ENCODE data around the gene OR3A2. TPM values are rescaled to one million over a fixed set of nuclear protein-coding genes. Genes with fewer than 3 reads are reported as not detected.
"Not testable (repeated sequence)": the region's sequence is repeated elsewhere in the genome, so short reads cannot be mapped to it uniquely, and the experiment has no call there.

Gene OR3A2
- total RNA-seq, 4 donors from 2014 or later, result 0.65 TPM; not detected in 3

- Histone ChIP-seq H3K4me3 (no peak overlapping the region), H3K36me3 (no peaks in the 10 kb centered on the region), H3K27me3 (no peaks in the 10 kb centered on the region), H3K27ac (replicated peaks in 1 of 4) (no peak overlapping the region), H3K4me1 (no peaks in the 10 kb centered on the region), H3K9me3 (no peaks in the 10 kb centered on the region)
- no peak for DNase-seq (ENCODE audit: extremely low spot score)
- TF ChIP-seq POLR2AphosphoS5 (IDR thresholded peaks at IDR 0.05) (no peak), POLR2A (IDR thresholded peaks at IDR 0.05; ENCODE audit: low read depth) (no peak)
- 84% methylated on average over 8 of the region's 8 CpGs for WGBS
- intact Hi-C loops (cut with DNase I), result no loop called here
Observed at GRCh38 chr17:3256575-3256974, 129.5 kb downstream of the OR3A2 start.

- H3K4me3 ChIP-seq; DNase-seq (ENCODE audit: extremely low spot score); H3K9me3 ChIP-seq; H3K36me3 ChIP-seq; H3K27me3 ChIP-seq; H3K27ac ChIP-seq (replicated peaks in 1 of 4); H3K4me1 ChIP-seq; intact Hi-C loops (cut with DNase I): not testable (repeated sequence)
- WGBS, result no CpG with 5 or more reads among the region's 2 CpGs
Observed at GRCh38 chr17:3249013-3249412, 137.1 kb downstream of the OR3A2 start.

GRCh38 chr17:3244841-3245240, 141.3 kb downstream of the OR3A2 start:
- H3K27ac ChIP-seq (replicated peaks in 1 of 4); H3K27me3 ChIP-seq; H3K4me3 ChIP-seq; H3K4me1 ChIP-seq; intact Hi-C loops (cut with DNase I); H3K9me3 ChIP-seq; H3K36me3 ChIP-seq; DNase-seq (ENCODE audit: extremely low spot score): not testable (repeated sequence)
- WGBS, result 33% methylated on average over 1 of the region's 1 CpG

- WGBS, result 100% methylated on average over 1 of the region's 1 CpG
- H3K4me3 ChIP-seq; H3K27ac ChIP-seq (replicated peaks in 1 of 4); H3K27me3 ChIP-seq; H3K36me3 ChIP-seq; DNase-seq (ENCODE audit: extremely low spot score); H3K4me1 ChIP-seq; intact Hi-C loops (cut with DNase I); H3K9me3 ChIP-seq: not testable (repeated sequence)
Observed at GRCh38 chr17:3241044-3241443, 145.1 kb downstream of the OR3A2 start.

- 43% methylated on average over 2 of the region's 2 CpGs for WGBS
- DNase-seq (ENCODE audit: extremely low spot score); H3K4me1 ChIP-seq; H3K27ac ChIP-seq (replicated peaks in 1 of 4); H3K9me3 ChIP-seq; H3K36me3 ChIP-seq; H3K27me3 ChIP-seq; H3K4me3 ChIP-seq; intact Hi-C loops (cut with DNase I): not testable (repeated sequence)
Observed at GRCh38 chr17:3238685-3239084, 147.4 kb downstream of the OR3A2 start.

- WGBS, result 85% methylated on average over 7 of the region's 8 CpGs
- H3K27ac ChIP-seq (replicated peaks in 1 of 4); H3K27me3 ChIP-seq; H3K4me1 ChIP-seq; H3K36me3 ChIP-seq; H3K9me3 ChIP-seq; H3K4me3 ChIP-seq; intact Hi-C loops (cut with DNase I): not testable (repeated sequence)
- DNase-seq (ENCODE audit: extremely low spot score), result peak; percentile 66
Observed at GRCh38 chr17:3232300-3232699, 153.8 kb downstream of the OR3A2 start.

Small RNA genes lying within 50 kb of the gene (small RNA-seq; reads per million reads assigned to genes)
- 0 reads per million in 3 donors for gene OR1AC1P

Other genes starting within 250 kb of the OR3A2 start
- gene OR1A2, start 188.8 kb downstream of the OR3A2 start, total RNA-seq, result not detected
- not detected for gene OR1A1, start 178.6 kb downstream of the OR3A2 start, total RNA-seq
- gene OR3A1, start 87.9 kb downstream of the OR3A2 start, total RNA-seq, result not detected
- gene OR1E1, start 12.1 kb upstream of the OR3A2 start, total RNA-seq, result not detected
- not detected for gene OR3A3, start 25.1 kb upstream of the OR3A2 start, total RNA-seq
- gene OR1E2, start 47.5 kb upstream of the OR3A2 start, total RNA-seq, result not detected
- under 1 TPM in 2 of 4 donors, not detected in 2; 0.39 to 0.50 TPM for gene SPATA22, start 85.5 kb upstream of the OR3A2 start, total RNA-seq
- 1 to 10 TPM; 1.7 to 2.9 (median 2.5) TPM for gene ASPA, start 89.7 kb upstream of the OR3A2 start, total RNA-seq
- under 1 TPM; 0.26 to 0.83 (median 0.45) TPM for gene TRPV3, start 171.5 kb upstream of the OR3A2 start, total RNA-seq
- gene TRPV1, start 223.1 kb upstream of the OR3A2 start, total RNA-seq, result 1 to 10 TPM; 2.0 to 5.0 (median 3.1) TPM
- 10 to 100 TPM in 1 of 4 donors, 1 to 10 TPM in 3; 5.0 to 10.7 (median 5.6) TPM for gene SHPK, start 249.9 kb upstream of the OR3A2 start, total RNA-seq

Measured in esophagus muscularis mucosa (tissue), 4 donors.